ENCODE data around the gene ZSCAN22.

DNA sequence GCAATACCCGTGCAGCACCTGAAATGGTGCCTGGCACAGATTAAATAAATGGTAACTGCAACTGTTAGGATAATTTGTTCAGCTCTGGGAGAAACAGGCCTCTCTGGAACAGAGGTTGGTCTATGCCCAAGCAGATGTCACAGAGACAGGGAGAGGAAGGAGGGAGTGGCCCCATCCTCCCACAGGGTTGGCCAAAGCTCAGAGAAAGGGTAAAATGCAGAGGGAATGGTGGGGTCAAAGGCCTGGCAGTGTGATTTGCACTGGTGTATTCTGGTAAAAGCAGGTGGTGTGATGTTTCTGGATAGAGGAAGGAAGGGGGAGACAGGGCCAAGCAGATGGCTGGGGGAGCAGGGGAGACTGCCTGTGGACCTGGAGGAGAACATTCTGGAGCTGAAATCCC, 9.4 kb downstream of the ZSCAN22 start:
- TF ChIP-seq, protein P1, sequence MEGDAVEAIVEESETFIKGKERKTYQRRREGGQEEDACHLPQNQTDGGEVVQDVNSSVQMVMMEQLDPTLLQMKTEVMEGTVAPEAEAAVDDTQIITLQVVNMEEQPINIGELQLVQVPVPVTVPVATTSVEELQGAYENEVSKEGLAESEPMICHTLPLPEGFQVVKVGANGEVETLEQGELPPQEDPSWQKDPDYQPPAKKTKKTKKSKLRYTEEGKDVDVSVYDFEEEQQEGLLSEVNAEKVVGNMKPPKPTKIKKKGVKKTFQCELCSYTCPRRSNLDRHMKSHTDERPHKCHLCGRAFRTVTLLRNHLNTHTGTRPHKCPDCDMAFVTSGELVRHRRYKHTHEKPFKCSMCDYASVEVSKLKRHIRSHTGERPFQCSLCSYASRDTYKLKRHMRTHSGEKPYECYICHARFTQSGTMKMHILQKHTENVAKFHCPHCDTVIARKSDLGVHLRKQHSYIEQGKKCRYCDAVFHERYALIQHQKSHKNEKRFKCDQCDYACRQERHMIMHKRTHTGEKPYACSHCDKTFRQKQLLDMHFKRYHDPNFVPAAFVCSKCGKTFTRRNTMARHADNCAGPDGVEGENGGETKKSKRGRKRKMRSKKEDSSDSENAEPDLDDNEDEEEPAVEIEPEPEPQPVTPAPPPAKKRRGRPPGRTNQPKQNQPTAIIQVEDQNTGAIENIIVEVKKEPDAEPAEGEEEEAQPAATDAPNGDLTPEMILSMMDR (IDR thresholded peaks at IDR 0.05): no peak
- TF ChIP-seq EZH2 (IDR thresholded peaks at IDR 0.05) (no peak), EZH2phosphoT487 (IDR thresholded peaks at IDR 0.05) (no peak)
